ENCODE data around the gene EIF4G3. TPM values are rescaled to one million over a fixed set of nuclear protein-coding genes. Genes with fewer than 3 reads are reported as not detected.
A peak's percentile ranks its signal among the peaks of the same experiment; 100 is the strongest.
"Not testable (repeated sequence)": the region's sequence is repeated elsewhere in the genome, so short reads cannot be mapped to it uniquely, and the experiment has no call there.

The EIF4G3 gene
- total and polyA plus RNA-seq, 12 donors, result 13.3 to 50.2 (median 36.1) TPM

DNA sequence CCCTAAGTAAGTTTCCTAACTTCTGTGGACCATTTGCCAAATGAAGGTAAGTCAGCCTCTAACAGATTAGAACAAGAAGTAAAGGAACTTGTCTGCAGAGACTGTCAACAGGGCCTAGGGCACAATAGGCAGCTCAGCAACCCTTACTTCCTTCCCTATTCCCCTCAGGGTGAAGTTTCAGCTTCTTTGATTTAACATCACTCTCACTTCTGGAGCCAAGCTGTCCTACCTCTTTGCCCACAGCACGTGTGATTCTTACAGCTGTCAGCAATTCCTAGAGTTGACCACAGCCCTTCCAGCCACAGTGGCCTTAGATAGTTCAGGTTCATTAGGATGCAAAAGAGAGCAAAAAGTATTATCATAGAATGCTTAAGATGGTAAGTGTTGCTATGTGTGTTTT, 7.6 kb upstream of the EIF4G3 start:
- intact Hi-C loops (cut with DNase I), result no loop called here
- ATAC-seq (no peak), DNase-seq (no peak)
- Histone ChIP-seq H3K36me3 (no peaks in the 10 kb centered on the region), H3K4me3 (no peak overlapping the region), H3K9me3 (peaks cover 0 to 4% (median 0%) of the 10 kb centered on the region in 11 donors), H3K27me3 (no peaks in the 10 kb centered on the region), H3K4me1 (peaks cover 0 to 35% (median 0%) of the 10 kb centered on the region in 9 donors), H3K27ac (peak overlapping the region in 1 of 10 donors; percentile 67)
- WGBS, 2 donors, result 27 to 45% methylated on average over 1 of the region's 1 CpG
- TF ChIP-seq, protein P1, sequence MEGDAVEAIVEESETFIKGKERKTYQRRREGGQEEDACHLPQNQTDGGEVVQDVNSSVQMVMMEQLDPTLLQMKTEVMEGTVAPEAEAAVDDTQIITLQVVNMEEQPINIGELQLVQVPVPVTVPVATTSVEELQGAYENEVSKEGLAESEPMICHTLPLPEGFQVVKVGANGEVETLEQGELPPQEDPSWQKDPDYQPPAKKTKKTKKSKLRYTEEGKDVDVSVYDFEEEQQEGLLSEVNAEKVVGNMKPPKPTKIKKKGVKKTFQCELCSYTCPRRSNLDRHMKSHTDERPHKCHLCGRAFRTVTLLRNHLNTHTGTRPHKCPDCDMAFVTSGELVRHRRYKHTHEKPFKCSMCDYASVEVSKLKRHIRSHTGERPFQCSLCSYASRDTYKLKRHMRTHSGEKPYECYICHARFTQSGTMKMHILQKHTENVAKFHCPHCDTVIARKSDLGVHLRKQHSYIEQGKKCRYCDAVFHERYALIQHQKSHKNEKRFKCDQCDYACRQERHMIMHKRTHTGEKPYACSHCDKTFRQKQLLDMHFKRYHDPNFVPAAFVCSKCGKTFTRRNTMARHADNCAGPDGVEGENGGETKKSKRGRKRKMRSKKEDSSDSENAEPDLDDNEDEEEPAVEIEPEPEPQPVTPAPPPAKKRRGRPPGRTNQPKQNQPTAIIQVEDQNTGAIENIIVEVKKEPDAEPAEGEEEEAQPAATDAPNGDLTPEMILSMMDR (IDR thresholded peaks at IDR 0.05), result no peak

- Histone ChIP-seq H3K4me3 (no peak overlapping the region), H3K4me1 (peaks cover 0 to 37% (median 0%) of the 10 kb centered on the region in 9 donors), H3K27me3 (no peaks in the 10 kb centered on the region), H3K27ac (peak overlapping the region in 1 of 10 donors; percentile 64), H3K9me3 (peaks cover 0 to 4% (median 0%) of the 10 kb centered on the region in 11 donors), H3K36me3 (no peaks in the 10 kb centered on the region)
- WGBS, 2 donors, result 88% methylated on average over 7 of the region's 7 CpGs
- DNase-seq (no peak), ATAC-seq (no peak)
- intact Hi-C loops (cut with DNase I), result no loop called here
- TF ChIP-seq, protein P1 (IDR thresholded peaks at IDR 0.05), result no peak
Observed at GRCh38 chr1:21182181-21182731, 5.6 kb upstream of the EIF4G3 start.

DNA sequence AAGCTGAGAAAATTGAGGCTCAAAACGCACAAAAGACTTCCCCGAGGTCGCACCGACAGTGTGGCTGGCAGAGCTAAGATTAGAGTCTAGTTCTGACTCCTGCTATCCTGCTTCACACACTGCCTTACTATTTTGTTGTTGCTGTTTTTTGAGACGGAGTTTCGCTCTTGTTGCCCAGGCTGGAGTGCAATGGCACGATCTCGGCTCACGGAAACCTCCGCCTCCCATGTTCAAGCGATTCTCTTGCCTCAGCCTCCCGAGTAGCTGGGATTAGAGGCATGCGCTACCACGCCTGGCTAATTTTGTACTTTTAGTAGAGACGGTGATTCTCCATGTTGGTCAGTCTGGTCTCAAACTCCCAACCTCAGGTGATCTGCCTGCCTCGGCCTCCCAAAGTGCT, 1.6 kb upstream of the EIF4G3 start:
- H3K36me3 ChIP-seq, H3K9me3 ChIP-seq, H3K4me3 ChIP-seq, H3K27me3 ChIP-seq, H3K27ac ChIP-seq, ATAC-seq, DNase-seq: not testable (repeated sequence)
- peaks cover 0 to 38% (median 17%) of the 10 kb centered on the region in 9 donors for H3K4me1 ChIP-seq
- intact Hi-C loops (cut with DNase I), result loop anchor here in 2 of 10 donors (5.0 to 10.0 kb wide), 2 partner anchors 93 to 191 kb away; no protein-coding TSS in a partner anchor
- WGBS, 2 donors, result 98% methylated on average over 16 of the region's 16 CpGs

GRCh38 chr1:21175670-21176581, 771 bp downstream of the EIF4G3 start:
- peak in 1 of 8 donors; percentile 5 for ATAC-seq
- Histone ChIP-seq H3K27ac (peak overlapping the region; percentile 68 to 98 (median 96)), H3K4me3 (peak overlapping the region; percentile 75 to 98 (median 92)), H3K36me3 (peaks cover 0 to 7% (median 0%) of the 10 kb centered on the region in 9 donors), H3K27me3 (no peaks in the 10 kb centered on the region), H3K4me1 (peaks cover 3 to 42% (median 27%) of the 10 kb centered on the region in 9 donors), H3K9me3 (no peaks in the 10 kb centered on the region)
- WGBS, 2 donors, result 0 to 1% methylated on average over 21 to 47 of the region's 69 CpGs
- intact Hi-C loops (cut with DNase I), result loop anchor here in 2 of 10 donors (5.0 to 10.0 kb wide), 2 partner anchors 91 to 189 kb away; no protein-coding TSS in a partner anchor
- peak; percentile 23 to 45 for DNase-seq
- TF ChIP-seq, protein P1 (IDR thresholded peaks at IDR 0.05), result no peak
